Measurements from ENCODE around the gene KCNE1.
A peak's percentile ranks its signal among the peaks of the same experiment; 100 is the strongest.
"Not testable (repeated sequence)": the region's sequence is repeated elsewhere in the genome, so short reads cannot be mapped to it uniquely, and the experiment has no call there.

KCNE1 gene

DNA sequence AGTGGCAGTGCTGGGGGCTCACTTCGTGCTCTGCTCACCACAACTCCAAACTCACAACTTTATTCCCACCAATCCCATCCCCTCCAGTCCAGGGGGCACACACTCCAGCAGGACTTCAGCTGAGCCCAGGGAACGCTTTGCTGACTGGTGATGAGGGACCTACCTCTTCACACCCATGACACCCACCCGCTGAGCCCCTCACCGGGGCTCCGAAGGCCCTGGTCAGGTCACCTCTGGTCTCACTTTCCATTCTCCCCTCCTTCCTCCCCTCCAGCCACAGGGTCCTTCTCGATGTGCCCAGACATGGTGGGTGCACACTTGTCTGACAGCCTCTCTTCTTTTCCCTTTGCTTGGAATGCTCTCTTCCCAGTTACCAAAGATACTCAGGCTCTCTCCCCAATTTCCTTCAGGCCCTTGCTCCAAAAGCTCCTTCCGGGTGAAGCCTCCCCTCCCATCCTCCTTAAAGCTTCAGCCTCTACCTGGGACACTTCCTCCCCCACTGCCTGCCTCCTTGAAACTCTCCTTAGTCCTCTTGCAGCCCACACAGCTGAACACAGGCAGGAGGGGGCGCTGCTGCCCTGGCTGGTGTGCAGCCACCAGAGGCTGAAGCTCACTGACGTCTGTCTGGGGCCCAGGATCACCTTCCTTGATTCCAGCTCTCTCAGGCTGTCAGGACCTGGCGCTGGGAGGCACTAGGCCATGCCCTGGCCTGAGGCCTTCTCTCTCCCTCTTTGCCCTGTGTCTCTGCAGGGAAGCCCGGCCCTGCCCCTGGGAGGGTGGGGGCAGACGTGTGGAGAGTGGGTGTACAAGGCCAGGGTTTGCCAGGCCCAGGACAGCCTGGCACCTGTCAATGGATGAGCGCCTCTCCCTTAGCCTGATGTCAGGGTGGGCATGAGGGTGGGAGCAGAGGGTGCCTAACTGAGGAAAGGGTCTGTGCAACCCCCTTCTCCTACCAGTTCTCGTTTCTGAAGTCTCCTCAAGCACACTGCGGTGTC lies 1.6 kb downstream of the KCNE1 start:
- peak; percentile 16 for DNase-seq

DNA sequence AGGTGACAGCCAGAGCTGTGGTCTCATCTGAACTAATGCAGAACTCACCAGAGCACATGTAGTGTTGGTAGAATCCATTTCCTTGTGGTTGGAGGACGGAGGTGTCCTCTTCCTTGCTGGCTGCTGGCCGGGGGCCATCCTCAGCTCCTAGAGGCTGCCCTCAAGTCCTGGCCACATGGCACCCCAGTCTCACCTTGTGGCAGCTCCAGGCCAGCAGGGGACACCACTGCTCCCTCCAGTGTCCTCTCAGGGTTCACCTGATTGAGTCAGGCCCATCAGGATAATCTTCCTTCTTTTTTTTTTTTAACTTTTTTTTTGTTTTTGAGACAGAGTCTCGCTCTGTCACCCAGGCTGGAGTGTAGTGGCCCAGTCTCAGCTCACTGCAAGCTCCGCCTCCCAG lies 2.9 kb downstream of the KCNE1 start:
- DNase-seq, result no peak

DNA sequence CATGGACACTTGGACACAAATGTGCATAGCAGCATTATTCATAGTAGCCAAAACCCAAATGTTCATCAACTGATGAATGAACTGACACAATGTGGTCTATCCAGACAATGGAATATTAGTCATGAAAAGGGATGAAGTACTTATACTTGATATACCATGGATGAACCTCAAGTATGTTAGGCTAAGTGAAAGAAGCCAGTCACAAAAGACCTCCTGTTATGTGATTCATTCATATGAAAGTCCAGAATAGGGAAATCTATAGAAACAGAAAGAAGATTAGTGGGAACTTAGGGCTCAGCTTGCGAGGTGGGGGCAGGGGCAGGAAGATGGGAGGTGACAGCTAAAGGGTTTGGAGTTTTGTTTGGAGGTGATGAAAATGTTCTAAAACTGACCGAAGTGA lies 7.4 kb downstream of the KCNE1 start:
- DNase-seq, result no peak

DNA sequence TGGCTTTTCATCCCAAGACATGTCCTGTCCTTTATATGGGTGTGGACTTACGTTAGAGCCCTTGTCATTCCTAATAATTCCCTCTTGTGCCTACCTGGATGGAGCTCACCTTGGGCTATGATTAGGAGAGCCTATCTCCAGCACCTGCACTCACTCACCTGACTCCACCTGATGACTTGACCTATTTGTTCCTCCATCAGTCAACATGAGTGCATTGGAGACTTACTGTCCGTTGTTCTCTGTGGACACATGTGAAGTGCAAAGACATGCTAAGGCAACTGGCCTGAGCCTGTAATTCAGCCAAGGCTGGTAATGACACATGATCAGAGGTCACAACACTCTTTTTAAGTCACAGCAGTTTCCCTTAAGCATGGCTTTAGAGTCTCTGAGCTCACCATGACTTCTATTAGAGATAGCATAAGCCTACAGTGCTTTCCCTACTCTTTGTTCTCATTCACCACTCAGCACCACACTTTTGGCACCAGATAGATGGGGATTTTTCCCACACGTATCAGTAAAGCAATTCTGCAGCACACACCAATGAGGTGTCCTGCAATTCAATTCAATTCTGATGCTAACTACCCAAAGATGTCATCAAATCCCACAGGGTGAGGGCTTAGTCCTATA lies 9.4 kb downstream of the KCNE1 start:
- no peak for DNase-seq

DNA sequence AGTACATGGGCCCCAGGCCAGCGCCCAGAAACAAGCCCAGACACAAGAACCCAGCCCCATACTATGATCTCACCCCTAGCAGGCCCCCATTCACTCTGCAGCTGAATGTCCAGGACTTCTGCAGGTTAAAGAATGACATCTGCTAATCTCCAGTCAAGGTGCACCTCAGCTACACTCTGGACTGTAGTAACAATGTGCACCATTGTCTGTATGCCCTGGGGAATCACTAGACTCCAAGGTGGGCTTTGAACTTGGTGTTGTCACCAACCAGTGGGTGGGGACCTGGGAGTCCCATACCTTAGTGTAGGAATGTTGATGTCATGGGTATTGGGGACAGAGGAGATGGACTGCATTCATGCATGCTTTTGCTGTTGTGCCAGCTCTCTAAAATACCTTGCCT lies 10.3 kb downstream of the KCNE1 start:
- no peak for DNase-seq

DNA sequence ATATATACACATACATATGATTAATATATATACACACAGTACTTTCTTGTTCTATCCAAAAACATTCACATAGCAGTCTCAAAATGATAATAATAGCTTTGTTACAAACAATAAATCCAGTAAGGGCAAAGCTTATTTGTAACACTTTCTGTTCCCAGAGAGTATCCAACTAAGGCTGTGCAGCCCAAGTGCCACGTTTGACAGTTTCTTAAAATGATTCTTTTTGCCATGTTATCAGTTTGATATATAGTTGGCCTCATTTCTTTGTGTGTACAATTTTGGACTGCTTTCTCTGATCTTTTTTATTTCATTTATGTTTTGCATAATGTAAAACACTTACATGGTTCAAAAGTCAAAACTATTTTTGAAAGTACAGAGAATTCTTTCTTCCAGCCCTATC lies 11.8 kb downstream of the KCNE1 start:
- DNase-seq, result no peak

DNA sequence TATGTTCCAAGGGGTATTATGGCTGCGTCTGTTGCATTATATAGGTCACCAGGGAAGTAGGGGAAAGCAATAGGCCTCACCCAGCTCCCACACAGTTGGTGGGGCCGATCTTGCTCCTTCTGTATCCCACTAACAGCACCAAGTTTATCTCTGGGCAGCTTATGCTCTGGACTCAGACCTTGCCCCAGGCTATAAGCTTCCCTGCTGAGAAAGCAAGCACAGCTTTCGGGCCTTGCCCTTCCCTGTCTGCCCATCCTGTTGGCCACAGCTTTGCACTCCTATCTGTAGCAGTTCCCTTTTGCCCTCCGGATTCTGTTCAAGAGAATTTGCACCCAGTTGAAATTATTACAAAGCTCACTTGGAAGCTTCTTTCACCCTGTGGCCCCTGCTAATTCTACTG lies 12.9 kb downstream of the KCNE1 start:
- DNase-seq, result no peak

DNA sequence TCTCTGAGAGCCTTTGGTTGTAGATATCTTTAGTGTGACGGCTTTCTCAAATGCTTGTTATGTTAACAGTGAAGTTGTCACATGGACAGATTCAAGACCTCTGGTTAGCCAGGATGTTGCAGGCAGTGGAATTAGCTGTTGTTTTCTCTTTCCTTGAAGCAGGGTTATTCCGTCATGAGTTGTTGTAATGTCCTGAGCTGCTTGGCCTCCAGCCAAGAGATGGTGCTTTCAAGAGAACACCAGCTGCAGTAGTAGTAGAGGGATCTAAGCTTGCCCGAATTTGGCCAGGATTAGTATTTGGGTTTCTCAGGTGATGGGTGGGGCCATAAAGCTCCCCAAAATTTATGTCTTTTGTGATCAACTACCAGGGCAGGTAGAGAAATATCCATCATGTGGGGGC lies 13.4 kb downstream of the KCNE1 start:
- peak; percentile 72 for DNase-seq

DNA sequence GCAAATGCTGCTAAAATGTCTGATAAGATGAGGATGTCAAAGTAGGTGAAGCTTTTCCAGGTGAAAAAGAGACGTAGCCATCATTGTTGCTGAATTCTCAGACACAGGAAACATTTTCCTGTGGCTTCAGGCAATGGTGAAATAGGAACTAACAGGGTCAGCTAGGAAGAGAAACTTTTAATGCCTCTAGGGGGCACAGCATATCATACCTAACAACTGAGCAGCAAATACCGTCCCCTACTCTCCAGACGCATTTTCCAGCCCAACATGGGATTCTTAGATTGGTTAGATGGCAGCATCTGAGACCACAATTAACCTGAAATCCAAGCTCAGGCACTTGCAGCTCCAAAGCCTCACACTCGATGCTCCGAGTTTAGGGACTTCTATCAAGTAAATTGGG lies 28.2 kb downstream of the KCNE1 start:
- DNase-seq, result not testable (repeated sequence)

DNA sequence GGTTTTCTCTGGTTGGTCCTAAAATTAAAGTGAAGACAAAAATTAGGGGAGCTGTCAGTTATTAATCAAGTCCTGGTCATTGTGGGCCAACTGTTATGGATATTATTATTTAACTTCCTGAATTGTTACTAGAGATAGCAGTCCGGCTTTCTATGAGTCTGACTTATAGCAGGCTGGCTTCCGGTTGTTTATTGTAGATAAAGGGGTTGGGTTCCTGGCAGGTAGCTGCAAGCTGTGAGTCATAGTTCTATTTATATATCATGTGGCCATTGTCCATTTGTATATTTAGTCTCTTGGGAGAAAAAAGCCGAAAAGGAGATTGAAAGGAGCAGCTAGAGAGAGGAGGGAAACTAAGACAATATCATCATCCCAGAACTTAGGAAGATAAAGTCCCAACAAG lies 28.6 kb downstream of the KCNE1 start:
- DNase-seq, result not testable (repeated sequence)

DNA sequence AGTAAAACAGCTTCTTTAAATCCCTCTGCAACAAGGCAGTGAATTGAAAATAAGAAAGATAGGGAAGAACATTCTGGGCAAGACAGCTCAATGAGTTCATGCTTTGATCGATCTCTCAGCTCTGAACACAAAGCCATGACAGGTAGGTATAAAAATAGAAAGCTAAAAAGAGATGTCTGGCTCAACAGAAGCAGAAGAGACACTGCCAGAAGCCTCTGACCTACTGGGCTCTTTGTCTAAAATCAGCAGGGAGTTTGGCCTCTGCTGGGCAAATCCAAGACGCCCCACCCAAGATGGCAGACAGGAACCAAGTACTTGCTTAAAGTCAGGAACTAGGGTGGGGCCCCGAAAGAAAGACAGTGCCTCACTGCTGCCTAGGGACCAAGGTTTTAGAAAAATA lies 44.7 kb downstream of the KCNE1 start:
- DNase-seq, result not testable (repeated sequence)

DNA sequence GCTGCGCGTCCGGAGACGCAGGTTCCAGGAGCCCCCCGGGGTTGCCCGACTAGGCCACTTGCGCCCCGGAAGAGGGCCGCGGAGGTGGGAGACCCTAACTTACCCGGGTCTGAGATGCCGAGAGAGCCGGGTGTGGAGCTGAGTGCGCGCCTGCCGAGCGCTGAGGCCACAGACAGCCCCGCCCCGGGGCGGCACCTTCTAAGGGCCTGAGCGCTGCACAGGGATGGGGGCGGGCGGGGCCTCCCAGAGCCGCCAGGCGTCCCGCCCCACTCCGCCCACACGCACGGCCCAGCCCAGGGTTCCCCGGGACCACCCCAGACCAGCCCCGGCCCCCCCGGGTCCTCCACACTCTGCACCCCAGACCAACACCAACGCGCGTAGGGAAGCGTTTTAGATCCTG lies 52.6 kb downstream of the KCNE1 start:
- DNase-seq, result not testable (repeated sequence)

DNA sequence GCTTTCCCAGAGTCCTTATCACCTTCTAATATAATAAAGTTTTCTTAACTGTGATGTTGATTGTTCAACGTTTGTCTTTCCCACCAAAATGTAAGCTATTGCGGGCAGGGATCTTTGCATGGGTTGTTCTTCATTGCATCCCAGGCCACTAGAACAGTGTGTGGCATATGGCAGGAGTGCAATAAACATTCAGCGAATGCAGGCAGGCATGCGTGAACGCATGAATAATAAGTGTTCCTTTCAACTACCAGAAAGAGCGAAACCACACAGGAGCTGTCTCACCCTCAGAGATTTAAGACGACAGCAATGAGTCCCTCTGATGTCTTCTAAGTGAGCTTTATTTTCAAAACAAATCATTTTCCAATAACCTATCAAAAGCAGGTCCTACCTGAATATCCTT lies 53.7 kb downstream of the KCNE1 start:
- not testable (repeated sequence) for DNase-seq

DNA sequence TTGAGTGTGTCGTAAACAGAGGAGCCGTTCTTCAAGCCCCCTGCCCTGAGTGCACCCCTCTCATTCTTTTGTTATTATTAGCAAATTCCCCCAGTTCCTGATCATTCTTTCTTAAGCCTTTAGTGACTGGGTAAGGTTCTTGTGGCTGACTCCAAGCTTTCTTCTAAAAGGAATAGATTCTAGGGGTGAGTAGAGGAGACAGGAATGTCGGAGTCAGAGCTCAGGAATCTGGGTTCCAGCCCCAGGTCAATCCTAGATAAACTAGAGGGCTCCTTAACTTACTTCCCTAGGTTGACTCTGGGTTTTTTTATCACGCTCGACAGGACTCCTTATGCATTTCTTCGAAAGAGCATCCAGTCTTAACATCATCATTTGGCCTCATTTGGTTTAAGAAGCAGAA lies 55.8 kb downstream of the KCNE1 start:
- DNase-seq, result not testable (repeated sequence)

DNA sequence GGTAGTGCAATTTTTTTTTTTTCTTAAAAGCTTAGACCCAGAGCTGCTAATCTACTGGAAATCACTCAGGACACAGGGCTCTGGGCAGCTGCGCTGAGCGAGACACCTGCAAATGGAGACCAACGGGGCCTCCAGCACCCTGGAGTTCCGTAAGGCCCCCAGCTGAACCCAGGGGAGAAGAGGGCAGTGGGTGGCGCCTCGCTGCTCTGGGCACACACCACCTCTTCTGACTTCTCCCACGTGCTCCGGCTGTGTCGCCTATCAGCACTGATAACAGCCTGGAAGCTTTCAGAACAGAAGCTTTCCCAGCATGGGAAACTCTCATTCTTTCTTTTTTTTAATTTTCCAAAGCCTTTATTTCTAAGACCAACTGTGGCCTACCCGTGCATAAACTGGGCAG lies 56.4 kb downstream of the KCNE1 start:
- DNase-seq, result not testable (repeated sequence)

DNA sequence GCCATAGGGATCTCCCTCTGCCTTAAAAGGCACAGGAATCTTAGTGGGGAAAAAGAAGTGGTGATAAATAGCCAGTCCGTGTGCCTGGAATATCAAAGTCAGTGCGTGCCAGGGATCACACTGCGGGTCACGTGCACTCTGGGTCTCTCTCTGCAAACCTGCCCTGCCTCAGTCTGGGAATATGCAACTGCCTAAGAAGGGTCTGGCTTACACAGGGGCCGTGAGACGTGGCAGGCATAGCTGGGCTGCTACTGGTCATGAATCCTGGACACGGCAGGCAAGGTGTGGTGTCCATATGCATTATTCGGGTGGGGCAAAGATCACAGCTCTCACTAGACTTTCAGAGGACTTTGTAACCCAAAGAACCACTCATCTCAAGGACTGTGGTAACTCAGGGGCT lies 65.0 kb downstream of the KCNE1 start:
- not testable (repeated sequence) for DNase-seq

DNA sequence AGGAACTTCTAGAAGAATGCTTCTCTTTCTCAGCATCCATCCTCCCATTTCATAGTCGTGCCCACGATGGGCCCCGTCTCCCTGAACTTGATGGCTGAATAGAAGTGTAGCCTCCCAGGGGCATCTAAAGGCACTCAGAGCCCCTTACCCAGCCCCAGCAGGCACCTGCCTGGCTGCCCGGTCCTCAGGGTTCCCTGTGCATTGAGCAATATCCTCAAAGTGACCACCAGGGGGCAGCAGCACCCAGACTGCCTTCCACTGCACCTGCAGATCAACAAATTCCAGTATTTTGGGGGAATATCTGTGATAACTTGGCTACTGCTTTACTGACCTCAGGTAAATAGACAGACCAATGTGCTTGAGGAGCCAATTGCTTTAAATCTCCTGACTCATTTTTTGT lies 68.5 kb downstream of the KCNE1 start:
- not testable (repeated sequence) for DNase-seq

DNA sequence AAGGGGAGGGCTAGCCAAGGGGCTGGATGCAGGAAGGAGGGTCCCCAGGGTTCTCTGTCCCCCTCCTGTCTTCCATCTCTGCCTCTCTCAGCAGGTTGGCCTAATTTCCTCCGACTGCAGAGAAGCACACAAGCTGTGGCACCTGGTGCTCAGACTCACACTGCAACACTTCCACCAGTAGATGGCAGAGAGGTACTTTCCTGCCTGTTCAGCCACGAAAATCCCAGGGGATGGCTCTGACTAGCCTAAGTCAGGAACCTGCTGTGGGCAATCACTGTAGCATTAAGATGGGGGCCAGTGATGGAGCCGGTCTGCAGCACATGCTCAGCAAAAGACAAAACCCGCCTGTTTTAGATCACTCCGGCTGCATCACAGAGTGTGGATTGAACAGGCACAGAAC lies 82.3 kb downstream of the KCNE1 start:
- DNase-seq, result not testable (repeated sequence)

DNA sequence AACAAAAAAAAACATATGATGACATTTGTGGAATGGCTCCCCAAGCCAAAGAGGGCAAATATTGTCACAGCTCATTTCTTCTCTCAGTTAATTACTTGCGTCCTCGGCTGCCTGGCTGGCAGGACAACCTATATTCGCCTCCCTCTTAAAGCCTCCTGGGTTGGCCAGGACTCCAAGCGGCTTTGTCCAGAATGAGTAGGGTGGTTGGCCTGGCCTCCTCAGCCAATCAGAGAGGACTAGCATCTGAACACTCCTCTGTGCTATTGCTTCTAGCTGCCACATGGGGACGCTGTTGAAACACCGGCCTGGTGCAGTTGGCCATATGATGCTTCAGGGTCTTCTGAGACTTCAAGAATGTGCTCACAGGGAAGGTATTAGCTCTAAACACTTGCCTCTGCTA lies 83.6 kb downstream of the KCNE1 start:
- DNase-seq, result not testable (repeated sequence)

DNA sequence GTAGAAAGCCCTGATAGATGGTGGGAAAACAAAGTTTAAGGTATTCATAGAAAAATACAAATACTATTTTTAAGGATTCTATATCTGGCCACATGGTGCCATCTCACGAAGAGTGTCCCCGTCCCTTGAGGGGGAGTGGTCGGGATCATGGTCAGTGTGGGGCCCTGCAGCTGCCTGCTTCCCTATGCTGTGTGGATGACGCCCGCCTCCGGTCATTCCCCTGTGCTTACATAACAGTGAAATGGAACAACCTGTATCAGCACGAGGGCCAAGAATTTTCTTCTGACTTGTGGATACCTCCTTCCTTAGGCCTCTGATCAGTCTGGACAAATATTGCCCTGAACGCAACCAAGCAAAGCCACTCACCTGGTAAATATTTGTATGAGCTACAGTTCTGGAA lies 84.7 kb downstream of the KCNE1 start:
- not testable (repeated sequence) for DNase-seq

DNA sequence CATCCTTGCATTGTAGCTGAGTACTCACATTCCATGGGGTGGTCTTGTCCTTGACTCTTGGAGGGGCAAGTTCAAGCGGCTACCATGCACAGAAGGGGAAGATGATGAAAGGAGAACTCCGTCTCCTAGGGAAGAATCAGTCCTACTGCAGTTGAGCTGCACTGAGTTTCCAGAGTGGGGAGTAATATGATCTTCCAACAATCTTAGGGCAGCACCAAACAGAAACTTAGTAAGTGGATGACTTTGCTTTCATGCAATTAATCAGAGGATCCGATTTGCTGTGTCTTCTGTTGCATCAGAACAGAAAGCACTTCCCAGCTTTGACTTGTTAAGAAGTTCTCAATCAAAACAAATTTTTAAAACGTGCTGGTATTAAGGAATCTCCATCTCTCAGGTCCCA lies 88.2 kb downstream of the KCNE1 start, which contains the start of gene SMIM34:
Gene SMIM34 (minus strand): TSS at position 147 of the 400 bp plus-strand sequence. CDS start 112 bp downstream, at position 35.
- not testable (repeated sequence) for DNase-seq

DNA sequence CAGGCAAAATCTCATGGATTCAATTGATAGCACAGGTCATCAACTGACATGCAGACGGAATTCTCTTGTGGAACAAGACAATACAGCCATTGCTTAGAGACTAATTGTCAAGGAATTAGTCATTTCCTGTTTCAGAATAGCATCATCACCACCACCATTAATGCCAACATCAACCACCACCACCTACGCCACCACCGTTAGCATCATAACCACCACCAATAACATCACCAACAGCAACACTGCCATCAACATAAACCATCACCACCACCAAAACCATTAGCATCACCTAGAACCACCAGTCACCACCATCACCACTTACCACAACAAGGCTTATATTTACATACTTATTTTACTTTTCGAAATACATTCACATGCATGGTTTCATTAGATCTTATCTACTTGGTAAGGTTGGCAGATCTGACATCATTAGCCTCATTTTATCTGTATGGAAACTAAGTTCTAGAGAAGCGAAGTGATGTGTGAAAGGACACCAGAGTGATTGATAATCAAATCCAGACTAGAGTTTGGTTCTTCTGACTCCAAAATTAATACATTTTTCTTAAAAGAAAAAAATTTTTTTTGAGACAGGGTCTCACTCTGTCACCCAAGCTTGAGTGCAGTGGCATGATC lies 94.4 kb downstream of the KCNE1 start:
- not testable (repeated sequence) for DNase-seq

DNA sequence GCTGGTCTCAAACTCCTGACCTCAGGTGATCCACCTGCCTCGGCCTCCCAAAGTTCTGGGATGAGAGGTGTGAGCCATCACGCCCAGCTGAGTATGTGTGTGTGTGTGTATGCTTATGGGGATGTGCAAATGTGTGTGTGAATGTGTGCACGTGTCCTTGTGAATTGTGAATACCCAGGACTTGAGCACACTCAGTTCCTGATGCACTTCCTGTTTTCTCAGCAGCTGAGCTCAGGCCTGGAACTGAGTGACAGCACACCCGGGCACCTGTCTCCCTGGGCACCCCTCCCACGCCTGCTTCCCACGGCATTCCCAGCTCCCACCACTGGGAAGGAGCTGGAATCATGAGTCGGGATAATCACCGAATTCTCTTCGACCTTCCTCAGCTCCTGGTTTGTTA lies 104.7 kb downstream of the KCNE1 start:
- DNase-seq, result not testable (repeated sequence)

DNA sequence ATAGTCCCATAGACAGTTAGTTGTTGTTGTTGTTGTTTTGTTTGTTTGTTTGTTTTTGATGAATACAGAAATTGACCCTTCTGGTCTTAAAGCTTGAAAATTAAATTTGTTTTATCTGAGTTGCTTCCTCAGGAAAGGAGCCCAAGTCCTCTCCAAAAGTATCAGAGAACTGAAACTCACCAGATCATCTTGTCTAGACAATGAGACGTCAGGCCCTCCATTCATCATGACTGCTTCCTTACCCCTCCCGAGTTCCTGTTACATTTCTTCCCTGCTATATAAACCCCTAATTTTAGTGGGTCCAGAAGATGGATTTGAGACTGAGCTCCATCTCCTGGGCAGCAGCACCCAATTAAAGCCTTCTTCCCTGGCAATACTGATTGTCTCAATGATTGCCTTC lies 105.3 kb downstream of the KCNE1 start:
- DNase-seq, result not testable (repeated sequence)

Measured in NCI-H510A treated with DMSO at 0.1 percent for 48 hours (cell line).